Stimulated activated CD4-positive, alpha-beta T cell treated with anti-CD3 and anti-CD28 coated beads, Interleukin-15, amount 100 ng/mL, for 24 hours (primary cell): ENCODE measurements around the gene SERTAD2.
A peak's percentile ranks its signal among the peaks of the same experiment; 100 is the strongest.

Source experiments
- DNase-seq: peaks from one replicate; pipeline ENCODE4 v3.0.0-alpha.2; 2020

Gene SERTAD2

GRCh38 chr2:64626963-64627760 lies 26.6 kb downstream of the SERTAD2 start:
- DNase-seq = no peak

DNA sequence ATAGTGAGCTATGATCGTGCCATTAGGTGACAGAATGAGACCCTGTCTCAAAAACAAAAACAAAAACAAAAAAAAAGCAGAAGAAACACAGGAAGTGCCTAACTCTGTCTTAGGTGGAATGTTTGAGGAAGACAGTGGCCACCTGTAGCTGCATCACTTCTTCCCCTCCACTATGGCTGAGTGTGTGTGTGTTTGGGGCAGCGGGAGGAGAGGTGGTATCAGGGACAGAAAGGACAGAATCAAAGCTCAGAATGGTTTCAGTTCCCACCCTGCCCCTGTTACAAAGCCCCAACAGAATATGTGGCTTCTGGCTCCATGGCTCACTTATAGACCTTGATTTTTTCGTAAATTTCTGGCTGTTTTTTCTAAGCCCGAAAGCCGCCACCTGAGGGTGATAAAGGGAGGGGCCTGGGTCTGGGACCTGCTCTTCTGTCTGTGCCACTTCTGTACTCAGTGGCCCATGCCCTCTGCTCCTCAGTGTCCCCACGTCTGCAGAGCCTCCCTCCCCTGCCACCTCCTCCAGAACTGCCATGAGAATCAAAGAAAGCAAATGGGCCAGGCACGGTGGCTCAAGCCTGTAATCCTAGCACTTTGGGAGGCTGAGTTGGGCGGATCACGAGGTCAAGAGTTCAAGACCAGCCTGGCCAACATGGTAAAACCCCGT lies 27.4 kb downstream of the SERTAD2 start:
- DNase-seq = no peak

GRCh38 chr2:64625299-64626145 lies 28.2 kb downstream of the SERTAD2 start:
- no peak for DNase-seq

GRCh38 chr2:64624862-64625261 lies 28.9 kb downstream of the SERTAD2 start:
- DNase-seq = no peak

- DNase-seq = no peak
Observed at GRCh38 chr2:64624108-64624610, 29.6 kb downstream of the SERTAD2 start.

- DNase-seq = no peak
Observed at GRCh38 chr2:64623242-64623850, 30.4 kb downstream of the SERTAD2 start.

GRCh38 chr2:64622443-64623241 lies 31.1 kb downstream of the SERTAD2 start:
- DNase-seq = no peak

DNA sequence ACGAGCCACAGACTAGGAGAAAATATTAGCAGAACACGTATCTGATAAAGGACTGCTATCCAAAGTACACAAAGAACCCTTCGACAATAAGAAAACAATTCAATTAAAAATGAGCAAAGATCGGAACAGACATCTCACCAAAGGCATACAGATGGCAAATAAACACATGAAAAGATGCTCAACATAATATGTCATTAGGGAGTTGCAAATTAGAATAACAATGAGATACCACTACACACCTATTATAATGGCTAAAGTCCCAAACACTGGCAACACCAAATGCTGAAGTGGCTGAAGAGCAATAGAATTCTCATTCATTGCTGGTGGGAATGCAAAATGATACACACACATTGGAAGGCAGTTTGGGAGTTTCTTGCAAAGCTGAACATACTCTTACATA lies 33.1 kb downstream of the SERTAD2 start:
- DNase-seq = no peak

GRCh38 chr2:64617631-64618151 lies 36.0 kb downstream of the SERTAD2 start:
- DNase-seq = no peak

GRCh38 chr2:64615844-64616536 lies 37.7 kb downstream of the SERTAD2 start:
- DNase-seq = no peak

GRCh38 chr2:64615192-64615763 lies 38.4 kb downstream of the SERTAD2 start:
- no peak for DNase-seq

GRCh38 chr2:64613276-64613675 lies 40.4 kb downstream of the SERTAD2 start:
- no peak for DNase-seq

GRCh38 chr2:64612575-64613195 lies 41.0 kb downstream of the SERTAD2 start:
- no peak for DNase-seq

DNA sequence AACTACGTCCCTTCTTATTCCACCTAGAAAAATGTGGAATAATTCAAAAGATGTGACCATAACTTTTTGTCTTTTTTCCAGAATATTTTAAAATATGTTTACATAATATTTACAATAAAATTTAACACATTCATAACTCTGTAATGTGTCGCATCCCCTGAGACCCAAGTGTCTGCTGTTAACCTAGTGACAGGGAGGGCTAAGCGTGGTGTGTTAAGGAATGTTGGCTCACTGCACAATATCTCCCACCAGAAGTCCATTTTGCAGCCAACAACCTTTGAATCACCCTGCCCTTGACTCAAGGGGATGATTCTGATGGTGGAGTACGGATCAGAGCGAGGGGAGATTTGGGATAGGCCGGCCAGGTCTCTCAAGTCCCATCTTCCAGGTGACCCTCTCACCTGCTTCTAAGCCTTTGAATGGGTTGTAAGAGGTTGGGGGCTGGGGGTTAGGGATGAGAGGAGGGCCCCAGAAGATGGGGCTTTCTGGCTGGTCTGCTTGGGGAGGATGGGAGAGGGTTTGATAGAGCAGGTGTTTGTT lies 43.3 kb downstream of the SERTAD2 start:
- DNase-seq = no peak

DNA sequence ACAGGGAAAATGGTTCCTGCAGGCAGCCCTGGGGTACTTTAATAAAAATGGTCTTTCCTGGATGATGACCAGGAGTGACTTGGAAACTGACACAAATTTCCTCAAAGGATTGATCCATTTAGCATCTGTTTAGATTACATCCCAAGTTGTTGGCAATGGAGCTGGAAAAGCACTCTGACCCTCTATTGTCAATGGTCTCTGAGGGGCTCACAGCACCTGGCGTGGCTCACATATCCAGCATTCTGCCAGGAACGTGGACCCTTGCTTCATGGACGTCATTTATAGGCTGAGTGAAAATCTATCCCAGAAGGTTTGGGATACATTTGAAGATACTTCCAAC lies 43.8 kb downstream of the SERTAD2 start:
- DNase-seq = no peak

GRCh38 chr2:64609227-64609941 lies 44.3 kb downstream of the SERTAD2 start:
- peak; percentile 74 for DNase-seq

DNA sequence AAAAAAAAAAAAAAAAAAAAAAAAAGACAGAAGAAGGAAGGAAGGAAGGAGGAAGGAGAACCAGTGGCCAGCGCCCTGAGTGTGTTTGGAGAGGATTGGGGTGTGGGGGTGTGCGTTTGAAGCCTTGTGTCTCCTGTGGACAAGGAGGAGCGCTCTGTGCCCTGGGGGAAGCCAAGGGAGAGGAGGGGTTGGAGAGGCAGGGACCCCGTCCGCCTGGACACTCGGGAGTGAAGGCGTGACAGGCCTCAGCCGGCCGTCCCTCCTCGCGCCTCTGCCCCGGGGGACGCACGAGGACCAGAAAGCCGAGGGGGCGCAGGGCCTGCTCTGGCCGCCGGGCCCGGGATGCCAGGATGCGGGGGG lies 44.9 kb downstream of the SERTAD2 start:
- DNase-seq = no peak

- DNase-seq = no peak
Observed at GRCh38 chr2:64607381-64608304, 46.1 kb downstream of the SERTAD2 start.
